Activated B cell treated with CpG ODN at 0.5 μM for 24 hours (primary cell): ENCODE measurements around the gene ABCG1. TPM values are rescaled to one million over a fixed set of nuclear protein-coding genes. Genes with fewer than 3 reads are reported as not detected.

Experiments used
- ATAC-seq: fragments of 200-7000 bp; cut with Tn5 transposase; one replicate; pipeline ENCODE4 v1.10.0; 2021; ENCODE audit warnings: low read depth, mild to moderate bottlenecking, moderate library complexity
- CTCF ChIA-PET: fragments of 350-600 bp; sonication (Branson Sonifier 250); formaldehyde crosslinking; loops from one replicate; lab custom pipeline; 2021; ENCODE audit warnings: antibody characterized with exemption; lab: Charles Lee
- POLR2A ChIA-PET: fragments of 350-600 bp; sonication (Branson Sonifier 250); formaldehyde crosslinking; loops from one replicate; lab custom pipeline; 2021; ENCODE audit warnings: antibody characterized with exemption; lab: Charles Lee
- DNase-seq: peaks from one replicate; pipeline ENCODE4 v3.0.0; 2022
- H3K27ac Mint-ChIP-seq: one replicate; pipeline ENCODE4 v1.8.0; 2020; ENCODE audit warnings: mixed read lengths
- H3K27me3 Mint-ChIP-seq: one replicate; pipeline ENCODE4 v1.8.0; 2021; ENCODE audit warnings: mixed read lengths
- H3K36me3 Mint-ChIP-seq: one replicate; pipeline ENCODE4 v1.8.0; 2021; ENCODE audit warnings: low read depth, mixed read lengths
- H3K4me1 Mint-ChIP-seq: one replicate; pipeline ENCODE4 v1.8.0; 2021; ENCODE audit warnings: mixed read lengths
- H3K4me3 Mint-ChIP-seq: one replicate; pipeline ENCODE4 v1.8.0; 2020; ENCODE audit warnings: mild to moderate bottlenecking, mixed read lengths
- H3K9me3 Mint-ChIP-seq: one replicate; pipeline ENCODE4 v1.8.0; 2020; ENCODE audit warnings: mixed read lengths
- CTCF ChIP-seq: fragments of 200-600 bp; IDR thresholded peaks from one replicate; pipeline ENCODE4 v1.8.0; 2022; ENCODE audit warnings: antibody characterized with exemption, mild to moderate bottlenecking
- intact Hi-C: fragments of 100-400 bp; cut with micrococcal nuclease; formaldehyde crosslinking; loops from one replicate; pipeline ENCODE4 v1.15.1; 2024
- total RNA-seq: library from RNA; stranded (reverse); gene quantifications from 2 replicates; pipeline ENCODE4 v1.2.3, GENCODE V29; 2022

ABCG1 gene
- total RNA-seq, 1 donor from 2014 or later, result 3.4 TPM

DNA sequence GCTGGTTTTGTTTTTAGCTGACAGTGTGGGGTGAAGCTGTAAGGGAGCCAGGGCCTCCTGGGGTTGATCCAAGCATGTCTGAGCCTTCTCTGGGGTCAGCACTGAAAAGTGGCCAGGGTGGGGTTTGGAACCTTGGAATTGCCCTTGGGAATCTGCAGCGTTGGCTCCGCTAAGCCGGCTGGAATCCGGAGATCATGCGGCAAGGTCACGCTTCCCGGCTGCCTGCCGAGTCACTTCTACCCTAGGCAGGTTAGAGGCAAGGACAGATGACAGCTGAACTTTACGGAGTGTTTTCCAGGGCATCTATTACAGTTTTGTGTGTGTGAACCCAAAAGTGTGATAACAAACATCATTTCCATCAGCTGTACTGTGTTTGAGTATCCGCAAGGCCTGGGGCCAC lies 17.1 kb downstream of the ABCG1 start:
- Mint-ChIP-seq H3K4me3 (no peak overlapping the region), H3K4me1 (peaks cover 79% of the 10 kb centered on the region), H3K36me3 (no peaks in the 10 kb centered on the region), H3K27ac (no peak overlapping the region), H3K27me3 (no peaks in the 10 kb centered on the region), H3K9me3 (no peaks in the 10 kb centered on the region)
- DNase-seq (no peak), ATAC-seq (no peak)
- POLR2A ChIA-PET, result no interaction called here
- CTCF ChIA-PET, result interaction anchor here (3.5 kb wide), 1 partner anchor 16 kb away, joined by 15 read pairs; no protein-coding TSS in a partner anchor
- intact Hi-C loops, result no loop called here
- no peak for TF ChIP-seq CTCF

- ATAC-seq, result no peak
- ChIA-PET CTCF (interaction anchor here (2.8 kb wide), 1 partner anchor 22 kb away, joined by 18 read pairs; no protein-coding TSS in a partner anchor), POLR2A (no interaction called here)
- DNase-seq, result no peak
- Mint-ChIP-seq H3K4me3 (no peak overlapping the region), H3K27ac (peak overlapping the region; percentile 21), H3K27me3 (no peaks in the 10 kb centered on the region), H3K4me1 (peaks cover 73% of the 10 kb centered on the region), H3K9me3 (no peaks in the 10 kb centered on the region), H3K36me3 (no peaks in the 10 kb centered on the region)
- TF ChIP-seq CTCF, result no peak
- intact Hi-C loops, result no loop called here
Measured at GRCh38 chr21:42236693-42237092, 17.8 kb downstream of the ABCG1 start.

DNA sequence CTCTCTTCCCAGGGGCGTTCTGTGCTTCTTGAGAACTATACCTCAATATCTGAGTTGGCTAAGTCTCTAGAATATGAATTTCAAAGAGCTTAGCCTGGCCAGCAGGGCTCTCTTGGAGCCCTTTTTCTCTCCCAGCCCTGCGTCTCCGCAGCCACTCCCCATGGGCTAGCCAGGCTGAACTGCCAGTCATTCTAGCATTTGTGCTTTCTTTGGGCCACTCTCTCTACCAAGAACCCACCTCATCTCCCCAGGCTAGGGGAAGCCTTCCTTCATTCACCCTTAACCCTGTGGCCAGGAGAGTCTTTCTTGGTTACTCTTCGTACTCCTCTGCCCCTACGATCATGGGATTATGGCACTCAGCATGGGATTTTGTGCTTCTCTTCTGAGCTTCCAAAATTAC lies 18.2 kb downstream of the ABCG1 start:
- peaks cover 72% of the 10 kb centered on the region for H3K4me1 Mint-ChIP-seq
- intact Hi-C loops, result no loop called here
- H3K27me3 Mint-ChIP-seq, result no peaks in the 10 kb centered on the region
- CTCF ChIA-PET, result interaction anchor here (2.0 to 2.8 kb wide), 2 partner anchors 22 to 73 kb away, joined by 8 to 18 read pairs; no protein-coding TSS in a partner anchor
- DNase-seq (no peak), ATAC-seq (no peak)
- H3K27ac Mint-ChIP-seq, result no peak overlapping the region
- H3K4me3 Mint-ChIP-seq, result peak overlapping the region; percentile 8
- POLR2A ChIA-PET, result interaction anchor here (1.1 kb wide), 1 partner anchor 17 kb away, joined by 3 read pairs; no protein-coding TSS in a partner anchor
- TF ChIP-seq CTCF, result no peak
- H3K36me3 Mint-ChIP-seq, result no peaks in the 10 kb centered on the region
- no peaks in the 10 kb centered on the region for H3K9me3 Mint-ChIP-seq

DNA sequence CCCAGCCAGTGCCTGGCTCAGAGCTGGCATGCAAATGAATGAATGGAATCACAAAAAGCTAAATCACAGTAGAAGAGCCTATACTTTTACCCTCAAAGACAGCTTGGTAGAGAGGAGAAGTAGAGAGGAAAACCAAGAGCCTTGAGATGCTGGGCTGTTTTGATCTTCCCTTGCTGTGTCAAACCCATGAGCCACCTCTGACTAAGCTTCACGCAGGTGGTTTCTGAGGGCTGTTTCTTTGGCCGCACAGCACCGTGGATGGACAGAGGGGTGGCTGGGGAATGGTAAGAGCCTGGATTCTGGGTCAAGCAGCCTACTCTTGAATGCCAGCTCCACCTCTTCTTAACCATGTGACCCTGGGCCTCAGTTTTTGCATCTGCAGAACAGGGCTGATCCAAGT lies 18.6 kb downstream of the ABCG1 start:
- CTCF ChIA-PET, result interaction anchor here (1.4 to 2.8 kb wide), 3 partner anchors 18 to 74 kb away, joined by 5 to 18 read pairs (median 8); no protein-coding TSS in a partner anchor

More for the DNA sequence above, 18.6 kb downstream of the ABCG1 start:
- no peaks in the 10 kb centered on the region for H3K27me3 Mint-ChIP-seq
- peaks cover 72% of the 10 kb centered on the region for H3K4me1 Mint-ChIP-seq
- DNase-seq, result no peak
- H3K4me3 Mint-ChIP-seq, result no peak overlapping the region
- no peak overlapping the region for H3K27ac Mint-ChIP-seq
- POLR2A ChIA-PET, result interaction anchor here (0.5 to 1.1 kb wide), 2 partner anchors 17 to 18 kb away, joined by 3 to 6 read pairs; partner anchors contain the start of gene ABCG1
- no peak for ATAC-seq
- intact Hi-C loops, result no loop called here
- H3K9me3 Mint-ChIP-seq, result no peaks in the 10 kb centered on the region
- H3K36me3 Mint-ChIP-seq, result no peaks in the 10 kb centered on the region
- no peak for TF ChIP-seq CTCF
